Neural cell (in vitro differentiated cells): ENCODE data around the gene APBA2. TPM values are rescaled to one million over a fixed set of nuclear protein-coding genes. Genes with fewer than 3 reads are reported as not detected.

ENCODE experiments used
- H2AFZ ChIP-seq: fragments of 200-600, 300-800 bp; sonication (generic), shearing (Covaris generic); 2 replicates; pipeline ENCODE4 v1.6.0; 2014; ENCODE audit warnings: low read depth, mild to moderate bottlenecking, antibody characterized with exemption, low read length, moderate library complexity
- H3F3A ChIP-seq: fragments of 200-600 bp; shearing (Covaris generic); 2 replicates; pipeline ENCODE4 v1.6.1; 2016; ENCODE audit warnings: mild to moderate bottlenecking, moderate library complexity, mixed read lengths, antibody characterized with exemption, low read length; ENCODE audit not compliant: insufficient read depth, poor library complexity, severe bottlenecking
- H3K27ac ChIP-seq: fragments of 200-600, 300-800 bp; sonication (generic), shearing (Covaris generic); 2 replicates; pipeline ENCODE4 v1.5.1; 2014; ENCODE audit warnings: mild to moderate bottlenecking, low read length, moderate library complexity
- H3K27me3 ChIP-seq: fragments of 300-800, 200-600 bp; sonication (generic), shearing (Covaris generic); 2 replicates; pipeline ENCODE4 v1.6.0; 2014; ENCODE audit warnings: mild to moderate bottlenecking, low read depth, low read length, moderate library complexity; ENCODE audit not compliant: insufficient read depth
- H3K36me3 ChIP-seq: fragments of 300-800, 200-600 bp; sonication (generic), shearing (Covaris generic); 2 replicates; pipeline ENCODE4 v1.5.1; 2014; ENCODE audit warnings: mild to moderate bottlenecking, antibody characterized with exemption, low read length, moderate library complexity; ENCODE audit not compliant: insufficient read depth
- H3K4me2 ChIP-seq: fragments of 300-800, 200-600 bp; sonication (generic), shearing (Covaris generic); 2 replicates; pipeline ENCODE4 v1.6.0; 2014; ENCODE audit warnings: mild to moderate bottlenecking, low read length
- H3K4me3 ChIP-seq: fragments of 300-800, 200-600 bp; sonication (generic), shearing (Covaris generic); 2 replicates; pipeline ENCODE4 v1.5.1; 2014; ENCODE audit warnings: mild to moderate bottlenecking, low read length, moderate library complexity
- H3K79me2 ChIP-seq: fragments of 200-600 bp; shearing (Covaris generic); replicated peaks from 2 replicates; pipeline ENCODE4 v1.6.0; 2014; ENCODE audit warnings: mild to moderate bottlenecking, low read length, moderate library complexity; ENCODE audit not compliant: insufficient read depth
- H3K9ac ChIP-seq: fragments of 300-800, 200-600 bp; sonication (generic), shearing (Covaris generic); 2 replicates; pipeline ENCODE4 v1.6.1; 2016; ENCODE audit warnings: mild to moderate bottlenecking, low read length, mixed read lengths
- H3K9me2 ChIP-seq: fragments of 200-600 bp; shearing (Covaris generic); 2 replicates; pipeline ENCODE4 v1.6.1; 2016; ENCODE audit warnings: mild to moderate bottlenecking, low read length, mixed read lengths; ENCODE audit not compliant: insufficient read depth
- H3K9me3 ChIP-seq: fragments of 200-600, 300-800 bp; sonication (generic), shearing (Covaris generic); 2 replicates; pipeline ENCODE4 v1.6.1; 2016; ENCODE audit warnings: mild to moderate bottlenecking, mixed run types, low read length, moderate library complexity, mixed read lengths
- H4K20me1 ChIP-seq: fragments of 200-600 bp; shearing (Covaris generic); 2 replicates; pipeline ENCODE4 v1.6.1; 2016; ENCODE audit warnings: mild to moderate bottlenecking, mixed run types; ENCODE audit not compliant: insufficient read depth
- EP300 ChIP-seq: fragments of 450-650 bp; conservative IDR thresholded peaks from 2 replicates; pipeline ENCODE4 v1.6.1; 2014; ENCODE audit warnings: antibody characterized with exemption, mild to moderate bottlenecking, moderate library complexity; ENCODE audit not compliant: poor library complexity, severe bottlenecking
- EZH2 ChIP-seq: fragments of 200-600, 300-800 bp; shearing (Covaris generic), sonication (generic); IDR thresholded peaks from 2 replicates; pipeline ENCODE4 v1.6.1; 2014; ENCODE audit warnings: antibody characterized with exemption, low read length, borderline replicate concordance, mild to moderate bottlenecking; ENCODE audit not compliant: insufficient read depth, poor library complexity, severe bottlenecking
- MXI1 ChIP-seq: fragments of 450-650 bp; conservative IDR thresholded peaks from 2 replicates; pipeline ENCODE4 v1.6.1; 2014; ENCODE audit warnings: antibody characterized with exemption, mild to moderate bottlenecking; ENCODE audit not compliant: poor library complexity, severe bottlenecking
- POLR2AphosphoS5 ChIP-seq: IDR thresholded peaks from 2 replicates; pipeline ENCODE4 v1.6.1; 2012
- RAD21 ChIP-seq: fragments of 450-650 bp; conservative IDR thresholded peaks from 2 replicates; pipeline ENCODE4 v1.6.1; 2014; ENCODE audit warnings: antibody characterized with exemption, mild to moderate bottlenecking, moderate library complexity
- SMC3 ChIP-seq: fragments of 450-650 bp; conservative IDR thresholded peaks from 2 replicates; pipeline ENCODE4 v1.6.1; 2014; ENCODE audit warnings: antibody characterized with exemption, mild to moderate bottlenecking, moderate library complexity; ENCODE audit not compliant: poor library complexity
- TAF1 ChIP-seq: IDR thresholded peaks from 2 replicates; pipeline ENCODE4 v1.6.1; 2012; ENCODE audit warnings: low read depth
- polyA plus RNA-seq: library from polyadenylated mRNA; depleted of rRNA; stranded (reverse); fragments of >200 nt; gene quantifications from 2 replicates; pipeline ENCODE4 v1.2.3, GENCODE V29; 2014
- TF ChIP-seq, protein P1 (sequence below): IDR thresholded peaks from 2 replicates; pipeline ENCODE4 v1.6.1; 2012; ENCODE audit warnings: borderline replicate concordance
- TF ChIP-seq, protein P2 (sequence below): fragments of 450-650 bp; IDR thresholded peaks from 2 replicates; pipeline ENCODE4 v1.5.1; 2014; ENCODE audit warnings: antibody characterized with exemption, mild to moderate bottlenecking, moderate library complexity; ENCODE audit not compliant: poor library complexity, severe bottlenecking

Gene APBA2
- polyA plus RNA-seq, 1 donor from 2014 or later: 134 TPM

DNA sequence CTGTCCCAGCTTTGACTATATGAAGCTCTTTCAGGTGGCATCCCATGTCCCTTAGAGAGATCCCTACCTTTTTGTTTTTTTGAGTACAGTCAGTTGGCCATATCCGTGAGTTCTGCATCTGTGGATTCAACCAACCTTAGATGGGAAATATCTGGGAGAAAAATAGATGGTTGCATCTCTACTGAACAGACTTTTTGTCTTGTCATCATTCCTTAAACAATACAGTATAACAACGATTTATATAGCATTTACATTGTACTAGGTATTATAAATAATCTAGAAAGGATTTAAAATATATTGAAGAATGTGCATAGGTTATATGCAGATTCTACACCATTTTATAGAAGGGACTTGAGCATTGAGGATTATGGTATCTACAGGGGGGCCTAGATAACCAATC is 65.1 kb downstream of the APBA2 start:
- no peak overlapping the region for H3K4me3 ChIP-seq
- H3K9me2 ChIP-seq: no peaks in the 10 kb centered on the region
- no peaks in the 10 kb centered on the region for H4K20me1 ChIP-seq
- H3K27me3 ChIP-seq: no peaks in the 10 kb centered on the region
- no peaks in the 10 kb centered on the region for H3K79me2 ChIP-seq
- no peaks in the 10 kb centered on the region for H3K36me3 ChIP-seq
- no peak for TF ChIP-seq EP300
- TF ChIP-seq TAF1: no peak
- TF ChIP-seq POLR2AphosphoS5: no peak
- TF ChIP-seq, protein P1, sequence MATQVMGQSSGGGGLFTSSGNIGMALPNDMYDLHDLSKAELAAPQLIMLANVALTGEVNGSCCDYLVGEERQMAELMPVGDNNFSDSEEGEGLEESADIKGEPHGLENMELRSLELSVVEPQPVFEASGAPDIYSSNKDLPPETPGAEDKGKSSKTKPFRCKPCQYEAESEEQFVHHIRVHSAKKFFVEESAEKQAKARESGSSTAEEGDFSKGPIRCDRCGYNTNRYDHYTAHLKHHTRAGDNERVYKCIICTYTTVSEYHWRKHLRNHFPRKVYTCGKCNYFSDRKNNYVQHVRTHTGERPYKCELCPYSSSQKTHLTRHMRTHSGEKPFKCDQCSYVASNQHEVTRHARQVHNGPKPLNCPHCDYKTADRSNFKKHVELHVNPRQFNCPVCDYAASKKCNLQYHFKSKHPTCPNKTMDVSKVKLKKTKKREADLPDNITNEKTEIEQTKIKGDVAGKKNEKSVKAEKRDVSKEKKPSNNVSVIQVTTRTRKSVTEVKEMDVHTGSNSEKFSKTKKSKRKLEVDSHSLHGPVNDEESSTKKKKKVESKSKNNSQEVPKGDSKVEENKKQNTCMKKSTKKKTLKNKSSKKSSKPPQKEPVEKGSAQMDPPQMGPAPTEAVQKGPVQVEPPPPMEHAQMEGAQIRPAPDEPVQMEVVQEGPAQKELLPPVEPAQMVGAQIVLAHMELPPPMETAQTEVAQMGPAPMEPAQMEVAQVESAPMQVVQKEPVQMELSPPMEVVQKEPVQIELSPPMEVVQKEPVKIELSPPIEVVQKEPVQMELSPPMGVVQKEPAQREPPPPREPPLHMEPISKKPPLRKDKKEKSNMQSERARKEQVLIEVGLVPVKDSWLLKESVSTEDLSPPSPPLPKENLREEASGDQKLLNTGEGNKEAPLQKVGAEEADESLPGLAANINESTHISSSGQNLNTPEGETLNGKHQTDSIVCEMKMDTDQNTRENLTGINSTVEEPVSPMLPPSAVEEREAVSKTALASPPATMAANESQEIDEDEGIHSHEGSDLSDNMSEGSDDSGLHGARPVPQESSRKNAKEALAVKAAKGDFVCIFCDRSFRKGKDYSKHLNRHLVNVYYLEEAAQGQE: no peak
- no peak for TF ChIP-seq RAD21
- H3K9ac ChIP-seq: no peak overlapping the region
- H3K9me3 ChIP-seq: no peaks in the 10 kb centered on the region
- no peak overlapping the region for H2AFZ ChIP-seq
- no peaks in the 10 kb centered on the region for H3F3A ChIP-seq
- no peak overlapping the region for H3K27ac ChIP-seq
- H3K4me2 ChIP-seq: no peak overlapping the region

DNA sequence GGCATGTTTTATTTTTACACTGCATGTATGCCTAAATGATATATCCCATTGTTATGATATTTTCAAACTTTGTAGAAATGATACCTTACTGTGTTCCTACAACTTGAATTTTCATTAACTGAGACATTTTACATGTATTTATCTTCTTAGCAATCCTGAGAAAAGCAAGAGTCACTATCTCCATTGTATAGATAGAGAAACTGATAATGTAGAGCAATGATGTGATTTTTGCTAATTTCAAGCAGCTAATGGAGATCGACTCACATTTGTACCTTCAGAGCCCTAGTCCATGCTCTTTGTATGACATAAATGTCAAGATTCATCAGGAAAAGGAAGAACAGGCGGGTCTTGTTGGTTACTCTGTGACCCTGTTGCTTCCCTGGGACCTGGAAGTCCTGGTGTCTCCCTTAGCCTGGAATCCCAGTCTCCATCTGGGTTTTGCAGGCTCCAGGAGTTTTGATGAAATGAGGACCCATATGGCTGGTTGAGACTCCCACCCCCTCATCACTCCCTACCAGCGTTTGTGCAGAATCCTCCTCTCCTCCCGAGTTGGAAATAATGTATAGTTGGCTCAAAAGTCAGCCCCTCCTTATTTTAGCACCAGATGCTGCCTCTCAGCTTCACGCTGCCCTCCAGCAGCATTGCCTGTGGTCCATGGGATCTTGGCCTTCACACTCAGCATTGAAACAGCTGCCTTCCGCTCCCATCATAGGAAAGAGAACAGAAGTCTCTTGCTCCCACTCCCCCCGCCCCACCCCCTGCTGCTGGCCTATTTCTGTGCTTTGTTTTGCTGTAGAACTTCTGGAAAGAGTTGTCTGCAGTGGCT is 67.1 kb downstream of the APBA2 start:
- H4K20me1 ChIP-seq: no peaks in the 10 kb centered on the region
- no peak for TF ChIP-seq POLR2AphosphoS5
- no peak for TF ChIP-seq EZH2
- TF ChIP-seq SMC3: no peak
- TF ChIP-seq MXI1: no peak
- no peak for TF ChIP-seq RAD21
- TF ChIP-seq, protein P1: no peak
- no peak for TF ChIP-seq EP300
- TF ChIP-seq, protein P2, sequence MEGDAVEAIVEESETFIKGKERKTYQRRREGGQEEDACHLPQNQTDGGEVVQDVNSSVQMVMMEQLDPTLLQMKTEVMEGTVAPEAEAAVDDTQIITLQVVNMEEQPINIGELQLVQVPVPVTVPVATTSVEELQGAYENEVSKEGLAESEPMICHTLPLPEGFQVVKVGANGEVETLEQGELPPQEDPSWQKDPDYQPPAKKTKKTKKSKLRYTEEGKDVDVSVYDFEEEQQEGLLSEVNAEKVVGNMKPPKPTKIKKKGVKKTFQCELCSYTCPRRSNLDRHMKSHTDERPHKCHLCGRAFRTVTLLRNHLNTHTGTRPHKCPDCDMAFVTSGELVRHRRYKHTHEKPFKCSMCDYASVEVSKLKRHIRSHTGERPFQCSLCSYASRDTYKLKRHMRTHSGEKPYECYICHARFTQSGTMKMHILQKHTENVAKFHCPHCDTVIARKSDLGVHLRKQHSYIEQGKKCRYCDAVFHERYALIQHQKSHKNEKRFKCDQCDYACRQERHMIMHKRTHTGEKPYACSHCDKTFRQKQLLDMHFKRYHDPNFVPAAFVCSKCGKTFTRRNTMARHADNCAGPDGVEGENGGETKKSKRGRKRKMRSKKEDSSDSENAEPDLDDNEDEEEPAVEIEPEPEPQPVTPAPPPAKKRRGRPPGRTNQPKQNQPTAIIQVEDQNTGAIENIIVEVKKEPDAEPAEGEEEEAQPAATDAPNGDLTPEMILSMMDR: no peak
- no peak for TF ChIP-seq TAF1
- no peak overlapping the region for H3K4me3 ChIP-seq
- H3F3A ChIP-seq: no peaks in the 10 kb centered on the region
- no peaks in the 10 kb centered on the region for H3K9me2 ChIP-seq
- H3K79me2 ChIP-seq: no peaks in the 10 kb centered on the region
- no peaks in the 10 kb centered on the region for H3K9me3 ChIP-seq
- no peak overlapping the region for H2AFZ ChIP-seq
- H3K9ac ChIP-seq: no peak overlapping the region
- no peaks in the 10 kb centered on the region for H3K27me3 ChIP-seq
- no peak overlapping the region for H3K27ac ChIP-seq
- H3K36me3 ChIP-seq: no peaks in the 10 kb centered on the region
- no peak overlapping the region for H3K4me2 ChIP-seq
